HepG2 (cell line): Measurements from ENCODE around the gene TRIM27. TPM values are rescaled to one million over a fixed set of nuclear protein-coding genes. Genes with fewer than 3 reads are reported as not detected.

Source experiments
- AGO1 ChIP-seq: fragments of 200-400 bp; formaldehyde crosslinking; IDR thresholded peaks from 2 replicates; pipeline ENCODE4 v1.6.1; 2017; ENCODE audit warnings: mild to moderate bottlenecking, low read depth, low read length, moderate library complexity; ENCODE audit not compliant: poor library complexity, severe bottlenecking
- CHCHD3 ChIP-seq: sonication (generic); formaldehyde crosslinking; IDR thresholded peaks from 2 replicates; pipeline ENCODE4 v1.8.0; 2022; ENCODE audit warnings: mild to moderate bottlenecking, missing genetic modification reagents, moderate library complexity
- CREB1 ChIP-seq, 2 experiments: fragments of 450-650 bp in 1 of 2; IDR thresholded peaks; 2 replicates each; pipeline ENCODE4 v1.6.1; 2016 to 2017; ENCODE audit warnings: control low read depth in 1 of 2, mild to moderate bottlenecking in 1 of 2, missing compliant biosample characterization in 1 of 2, missing genetic modification characterization in 1 of 2
- ELF4 ChIP-seq: sonication (generic); formaldehyde crosslinking; IDR thresholded peaks from 2 replicates; pipeline ENCODE4 v1.5.0; 2020; ENCODE audit warnings: missing genetic modification reagents, mild to moderate bottlenecking, moderate library complexity, borderline replicate concordance
- FOXA3 ChIP-seq: IDR thresholded peaks from 2 replicates; pipeline ENCODE4 v1.6.1; 2016; ENCODE audit warnings: missing genetic modification reagents, missing compliant biosample characterization
- MED13 ChIP-seq: sonication (generic); formaldehyde crosslinking; IDR thresholded peaks from 2 replicates; pipeline ENCODE4 v1.5.0; 2020; ENCODE audit warnings: missing genetic modification reagents
- PRMT3 ChIP-seq: sonication (generic); formaldehyde crosslinking; IDR thresholded peaks from 2 replicates; pipeline ENCODE4 v1.8.1; 2022; ENCODE audit warnings: low read depth, mild to moderate bottlenecking, moderate library complexity, missing genetic modification reagents, borderline replicate concordance
- RBM22 ChIP-seq: fragments of 200-400 bp; formaldehyde crosslinking; optimal IDR thresholded peaks from 2 replicates; pipeline ENCODE3; 2017; ENCODE audit warnings: mild to moderate bottlenecking, low read length, moderate library complexity
- SP1 ChIP-seq, 2 experiments: fragments of 450-650 bp in 1 of 2; sonication (generic) in 1 of 2; formaldehyde crosslinking in 1 of 2; IDR thresholded peaks; 2 replicates each; pipeline versions ENCODE4 v1.4.0 to v1.6.1; 2016 to 2020; ENCODE audit warnings: missing genetic modification reagents in 1 of 2
- SP5 ChIP-seq: IDR thresholded peaks from 2 replicates; pipeline ENCODE4 v1.6.1; 2016; ENCODE audit warnings: low read depth, borderline replicate concordance
- STAG1 ChIP-seq: sonication (generic); formaldehyde crosslinking; IDR thresholded peaks from 2 replicates; pipeline ENCODE4 v1.4.0; 2020; ENCODE audit warnings: missing genetic modification reagents
- TBL1XR1 ChIP-seq: fragments of 150-350 bp; IDR thresholded peaks from 2 replicates; pipeline ENCODE4 v1.6.1; 2014; ENCODE audit warnings: borderline replicate concordance, low read length; ENCODE audit not compliant: partially characterized antibody
- ZNF232 ChIP-seq: sonication (generic); formaldehyde crosslinking; IDR thresholded peaks from 2 replicates; pipeline ENCODE4 v1.4.0; 2020; ENCODE audit warnings: missing genetic modification reagents, borderline replicate concordance
- ZNF781 ChIP-seq: sonication (generic); formaldehyde crosslinking; IDR thresholded peaks from 2 replicates; pipeline ENCODE4 v1.5.1; 2020; ENCODE audit warnings: borderline replicate concordance, mild to moderate bottlenecking, missing genetic modification reagents; ENCODE audit errors: not compliant biosample characterization
- polyA plus RNA-seq, 8 experiments: library from polyadenylated mRNA; depleted of rRNA in 3 of 8; stranded (reverse) in 7 of 8; unstranded in 1 of 8; fragments of >200 nt; fragmentation: Illumina TruSeq in 4 of 8; extraction: Trizol in 4 of 8; gene quantifications; 2 replicates each; pipeline versions ENCODE4 v1.2.1 to v1.2.3, GENCODE V29; 2011 to 2016; ENCODE audit warnings: low read depth in 4 of 8, missing spikeins in 1 of 8, mixed read lengths in 1 of 8; ENCODE audit not compliant: insufficient read depth in 1 of 8
- total RNA-seq, 5 experiments: library from RNA; depleted of rRNA; stranded (reverse); fragments of >200 nt; fragmentation: Illumina TruSeq; extraction: Trizol; gene quantifications; 2 replicates each; pipeline ENCODE4 v1.2.3, GENCODE V29; 2016; ENCODE audit warnings: low read depth in 1 of 5
- TF ChIP-seq, protein P1 (sequence below): IDR thresholded peaks from 2 replicates; pipeline ENCODE4 v1.4.0; 2020; ENCODE audit warnings: mild to moderate bottlenecking, missing genetic modification reagents
- TF ChIP-seq, protein P2 (sequence below): sonication (generic); formaldehyde crosslinking; IDR thresholded peaks from 2 replicates; pipeline ENCODE4 v1.8.1; 2023; ENCODE audit warnings: missing genetic modification reagents, inconsistent platforms, borderline replicate concordance
- TF ChIP-seq, protein P3 (sequence below): sonication (generic); formaldehyde crosslinking; IDR thresholded peaks from 2 replicates; pipeline ENCODE4 v1.4.0; 2020; ENCODE audit warnings: mild to moderate bottlenecking, missing genetic modification reagents
- TF ChIP-seq, protein P4 (sequence below): sonication (generic); formaldehyde crosslinking; IDR thresholded peaks from 2 replicates; pipeline ENCODE4 v1.8.0; 2023; ENCODE audit warnings: mild to moderate bottlenecking, missing genetic modification reagents
- TF ChIP-seq, protein P5 (sequence below): sonication (generic); formaldehyde crosslinking; IDR thresholded peaks from 2 replicates; pipeline ENCODE4 v1.8.1; 2022; ENCODE audit warnings: mild to moderate bottlenecking, missing genetic modification reagents

The TRIM27 gene
- total and polyA plus RNA-seq, 2 of the 13 experiments (the other 11 are each of a cell fraction or from before 2014, with no cell fraction given) = 88.6 to 112 TPM

DNA sequence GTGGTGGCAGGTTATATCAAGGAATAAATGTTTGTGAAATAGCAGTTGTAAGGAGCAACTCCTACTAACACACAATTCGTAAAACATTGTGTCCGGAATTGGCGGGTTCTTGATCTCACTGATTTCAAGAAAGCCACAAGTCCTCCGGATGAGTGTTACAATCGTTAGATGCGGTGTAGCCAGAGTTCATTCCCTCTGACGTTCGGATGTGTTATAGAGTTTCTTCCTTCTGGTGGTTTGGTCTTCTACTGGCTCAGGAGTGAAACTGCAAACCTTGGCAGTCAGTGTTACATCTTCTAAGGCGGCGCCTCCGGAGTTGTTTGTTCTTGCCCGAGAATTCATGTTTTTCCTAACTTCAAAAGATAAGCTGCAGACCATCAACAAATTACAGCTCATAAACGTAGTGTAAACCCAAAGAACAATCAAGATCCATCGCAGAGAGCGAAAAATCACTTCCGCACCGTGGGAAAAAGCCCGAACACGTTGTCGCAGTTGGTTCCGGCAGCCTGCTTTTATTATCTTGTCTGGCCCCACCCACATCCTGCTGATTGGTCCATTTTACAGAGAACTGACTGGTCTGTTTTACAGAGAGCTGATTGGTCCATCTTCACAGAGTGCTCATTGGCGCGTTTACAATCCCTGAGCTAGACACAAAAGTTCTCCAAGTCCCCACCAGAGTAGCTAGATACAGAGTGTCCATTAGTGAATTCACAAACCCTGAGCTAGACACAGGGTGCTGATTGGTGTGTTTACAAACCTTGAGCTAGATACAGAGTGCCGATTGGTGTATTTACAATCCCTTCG lies 58.2 kb downstream of the TRIM27 start (continued):
- TF ChIP-seq, protein P1, sequence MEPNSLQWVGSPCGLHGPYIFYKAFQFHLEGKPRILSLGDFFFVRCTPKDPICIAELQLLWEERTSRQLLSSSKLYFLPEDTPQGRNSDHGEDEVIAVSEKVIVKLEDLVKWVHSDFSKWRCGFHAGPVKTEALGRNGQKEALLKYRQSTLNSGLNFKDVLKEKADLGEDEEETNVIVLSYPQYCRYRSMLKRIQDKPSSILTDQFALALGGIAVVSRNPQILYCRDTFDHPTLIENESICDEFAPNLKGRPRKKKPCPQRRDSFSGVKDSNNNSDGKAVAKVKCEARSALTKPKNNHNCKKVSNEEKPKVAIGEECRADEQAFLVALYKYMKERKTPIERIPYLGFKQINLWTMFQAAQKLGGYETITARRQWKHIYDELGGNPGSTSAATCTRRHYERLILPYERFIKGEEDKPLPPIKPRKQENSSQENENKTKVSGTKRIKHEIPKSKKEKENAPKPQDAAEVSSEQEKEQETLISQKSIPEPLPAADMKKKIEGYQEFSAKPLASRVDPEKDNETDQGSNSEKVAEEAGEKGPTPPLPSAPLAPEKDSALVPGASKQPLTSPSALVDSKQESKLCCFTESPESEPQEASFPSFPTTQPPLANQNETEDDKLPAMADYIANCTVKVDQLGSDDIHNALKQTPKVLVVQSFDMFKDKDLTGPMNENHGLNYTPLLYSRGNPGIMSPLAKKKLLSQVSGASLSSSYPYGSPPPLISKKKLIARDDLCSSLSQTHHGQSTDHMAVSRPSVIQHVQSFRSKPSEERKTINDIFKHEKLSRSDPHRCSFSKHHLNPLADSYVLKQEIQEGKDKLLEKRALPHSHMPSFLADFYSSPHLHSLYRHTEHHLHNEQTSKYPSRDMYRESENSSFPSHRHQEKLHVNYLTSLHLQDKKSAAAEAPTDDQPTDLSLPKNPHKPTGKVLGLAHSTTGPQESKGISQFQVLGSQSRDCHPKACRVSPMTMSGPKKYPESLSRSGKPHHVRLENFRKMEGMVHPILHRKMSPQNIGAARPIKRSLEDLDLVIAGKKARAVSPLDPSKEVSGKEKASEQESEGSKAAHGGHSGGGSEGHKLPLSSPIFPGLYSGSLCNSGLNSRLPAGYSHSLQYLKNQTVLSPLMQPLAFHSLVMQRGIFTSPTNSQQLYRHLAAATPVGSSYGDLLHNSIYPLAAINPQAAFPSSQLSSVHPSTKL (CRISPR knock-in tag) = no peak
- TF ChIP-seq FOXA3 = no peak
- TF ChIP-seq SP1 (IDR thresholded peaks at IDR 0.05) = no peak
- TF ChIP-seq SP1 (CRISPR knock-in tag; IDR thresholded peaks at IDR 0.05) = peak; percentile 82
- TF ChIP-seq MED13 = 0 out of 2 replicates have a peak, but pooled peaks have one; percentile 53
- TF ChIP-seq, protein P2, sequence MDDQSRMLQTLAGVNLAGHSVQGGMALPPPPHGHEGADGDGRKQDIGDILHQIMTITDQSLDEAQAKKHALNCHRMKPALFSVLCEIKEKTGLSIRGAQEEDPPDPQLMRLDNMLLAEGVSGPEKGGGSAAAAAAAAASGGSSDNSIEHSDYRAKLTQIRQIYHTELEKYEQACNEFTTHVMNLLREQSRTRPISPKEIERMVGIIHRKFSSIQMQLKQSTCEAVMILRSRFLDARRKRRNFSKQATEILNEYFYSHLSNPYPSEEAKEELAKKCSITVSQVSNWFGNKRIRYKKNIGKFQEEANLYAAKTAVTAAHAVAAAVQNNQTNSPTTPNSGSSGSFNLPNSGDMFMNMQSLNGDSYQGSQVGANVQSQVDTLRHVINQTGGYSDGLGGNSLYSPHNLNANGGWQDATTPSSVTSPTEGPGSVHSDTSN (CRISPR knock-in tag) = 0 out of 2 replicates have a peak, but pooled peaks have one; percentile 23
- TF ChIP-seq, protein P3, sequence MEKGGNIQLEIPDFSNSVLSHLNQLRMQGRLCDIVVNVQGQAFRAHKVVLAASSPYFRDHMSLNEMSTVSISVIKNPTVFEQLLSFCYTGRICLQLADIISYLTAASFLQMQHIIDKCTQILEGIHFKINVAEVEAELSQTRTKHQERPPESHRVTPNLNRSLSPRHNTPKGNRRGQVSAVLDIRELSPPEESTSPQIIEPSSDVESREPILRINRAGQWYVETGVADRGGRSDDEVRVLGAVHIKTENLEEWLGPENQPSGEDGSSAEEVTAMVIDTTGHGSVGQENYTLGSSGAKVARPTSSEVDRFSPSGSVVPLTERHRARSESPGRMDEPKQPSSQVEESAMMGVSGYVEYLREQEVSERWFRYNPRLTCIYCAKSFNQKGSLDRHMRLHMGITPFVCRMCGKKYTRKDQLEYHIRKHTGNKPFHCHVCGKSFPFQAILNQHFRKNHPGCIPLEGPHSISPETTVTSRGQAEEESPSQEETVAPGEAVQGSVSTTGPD (CRISPR knock-in tag) = peak; percentile 49; the same call in 1 of the 2 replicates
- TF ChIP-seq ELF4 (CRISPR knock-in tag) = no peak
- no peak for TF ChIP-seq PRMT3 (CRISPR knock-in tag)
- TF ChIP-seq, protein P4, sequence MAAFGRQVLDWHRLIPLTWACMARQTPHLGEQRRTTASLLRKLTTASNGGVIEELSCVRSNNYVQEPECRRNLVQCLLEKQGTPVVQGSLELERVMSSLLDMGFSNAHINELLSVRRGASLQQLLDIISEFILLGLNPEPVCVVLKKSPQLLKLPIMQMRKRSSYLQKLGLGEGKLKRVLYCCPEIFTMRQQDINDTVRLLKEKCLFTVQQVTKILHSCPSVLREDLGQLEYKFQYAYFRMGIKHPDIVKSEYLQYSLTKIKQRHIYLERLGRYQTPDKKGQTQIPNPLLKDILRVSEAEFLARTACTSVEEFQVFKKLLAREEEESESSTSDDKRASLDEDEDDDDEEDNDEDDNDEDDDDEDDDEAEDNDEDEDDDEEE (CRISPR knock-in tag) = no peak
- no peak for TF ChIP-seq RBM22
- TF ChIP-seq STAG1 (CRISPR knock-in tag) = no peak
- no peak for TF ChIP-seq SP5 (CRISPR knock-in tag)
- TF ChIP-seq, protein P5, sequence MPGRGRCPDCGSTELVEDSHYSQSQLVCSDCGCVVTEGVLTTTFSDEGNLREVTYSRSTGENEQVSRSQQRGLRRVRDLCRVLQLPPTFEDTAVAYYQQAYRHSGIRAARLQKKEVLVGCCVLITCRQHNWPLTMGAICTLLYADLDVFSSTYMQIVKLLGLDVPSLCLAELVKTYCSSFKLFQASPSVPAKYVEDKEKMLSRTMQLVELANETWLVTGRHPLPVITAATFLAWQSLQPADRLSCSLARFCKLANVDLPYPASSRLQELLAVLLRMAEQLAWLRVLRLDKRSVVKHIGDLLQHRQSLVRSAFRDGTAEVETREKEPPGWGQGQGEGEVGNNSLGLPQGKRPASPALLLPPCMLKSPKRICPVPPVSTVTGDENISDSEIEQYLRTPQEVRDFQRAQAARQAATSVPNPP (CRISPR knock-in tag) = 0 out of 2 replicates have a peak, but pooled peaks have one; percentile 47
- no peak for TF ChIP-seq TBL1XR1
- TF ChIP-seq ZNF232 (CRISPR knock-in tag) = no peak
- no peak for TF ChIP-seq CHCHD3
- TF ChIP-seq ZNF781 (CRISPR knock-in tag) = no peak
- TF ChIP-seq CREB1 (IDR thresholded peaks at IDR 0.05) = 0 out of 2 replicates have a peak, but pooled peaks have one; percentile 29
- TF ChIP-seq CREB1 (CRISPR knock-in tag; IDR thresholded peaks at IDR 0.05) = no peak
- TF ChIP-seq AGO1 = no peak
